Neural progenitor cell (in vitro differentiated cells): Measurements from ENCODE around the gene XPO4. TPM values are rescaled to one million over a fixed set of nuclear protein-coding genes. Genes with fewer than 3 reads are reported as not detected.

Experiments
- DNase-seq: peaks from one replicate; pipeline ENCODE4 v3.0.0-alpha.2; 2016; ENCODE audit warnings: low spot score
- H2AFZ ChIP-seq: fragments of 200-600 bp; sonication (generic); replicated peaks from 2 replicates; pipeline ENCODE4 v1.6.1; 2016; ENCODE audit warnings: antibody characterized with exemption
- H3F3A ChIP-seq: fragments of 200-600 bp; sonication (generic); 2 replicates; pipeline ENCODE4 v1.6.1; 2016; ENCODE audit warnings: antibody characterized with exemption, low read depth
- H3K27ac ChIP-seq: fragments of 200-600 bp; sonication (generic); 2 replicates; pipeline ENCODE4 v1.5.1; 2016; ENCODE audit warnings: mild to moderate bottlenecking
- H3K27me3 ChIP-seq: fragments of 200-600 bp; sonication (generic); 2 replicates; pipeline ENCODE4 v1.6.1; 2016; ENCODE audit warnings: mild to moderate bottlenecking, moderate library complexity
- H3K36me3 ChIP-seq: fragments of 200-600 bp; sonication (generic); 2 replicates; pipeline ENCODE4 v1.5.1; 2016
- H3K4me1 ChIP-seq: fragments of 200-600 bp; sonication (generic); 2 replicates; pipeline ENCODE4 v1.6.1; 2016; ENCODE audit warnings: mixed run types
- H3K4me2 ChIP-seq: fragments of 200-600 bp; sonication (generic); 2 replicates; pipeline ENCODE4 v1.6.1; 2016
- H3K4me3 ChIP-seq: fragments of 200-600 bp; sonication (generic); 2 replicates; pipeline ENCODE4 v1.5.1; 2016
- H3K79me2 ChIP-seq: fragments of 200-600 bp; sonication (generic); 2 replicates; pipeline ENCODE4 v1.6.1; 2016; ENCODE audit warnings: low read depth
- H3K9ac ChIP-seq: fragments of 200-600 bp; sonication (generic); 2 replicates; pipeline ENCODE4 v1.6.1; 2016
- H3K9me3 ChIP-seq: fragments of 200-600 bp; sonication (generic); 2 replicates; pipeline ENCODE4 v1.5.1; 2016; ENCODE audit warnings: low read depth
- H4K20me1 ChIP-seq: fragments of 200-600 bp; sonication (generic); 2 replicates; pipeline ENCODE4 v1.6.1; 2016; ENCODE audit warnings: low read depth
- H3K27ac Mint-ChIP-seq: 3 replicates; pipeline ENCODE4 v1.8.0; 2021; ENCODE audit warnings: mixed read lengths
- H3K27me3 Mint-ChIP-seq: 2 replicates; pipeline ENCODE4 v1.8.0; 2022; ENCODE audit warnings: low read depth, mild to moderate bottlenecking, inconsistent platforms, moderate library complexity, mixed read lengths; ENCODE audit not compliant: insufficient read depth
- H3K36me3 Mint-ChIP-seq: 3 replicates; pipeline ENCODE4 v1.8.0; 2021; ENCODE audit warnings: mixed read lengths
- H3K4me1 Mint-ChIP-seq: 3 replicates; pipeline ENCODE4 v1.8.0; 2021; ENCODE audit warnings: mixed read lengths
- H3K4me3 Mint-ChIP-seq: 3 replicates; pipeline ENCODE4 v1.8.0; 2021; ENCODE audit warnings: mild to moderate bottlenecking, moderate library complexity, mixed read lengths
- H3K9me3 Mint-ChIP-seq: 3 replicates; pipeline ENCODE4 v1.8.0; 2020; ENCODE audit warnings: mixed read lengths
- CTCF ChIP-seq: fragments of 200-600 bp; sonication (generic); IDR thresholded peaks from 2 replicates; pipeline ENCODE4 v1.5.1; 2017; ENCODE audit warnings: antibody characterized with exemption, mild to moderate bottlenecking
- EZH2 ChIP-seq: fragments of 200-600 bp; sonication (generic); IDR thresholded peaks from 2 replicates; pipeline ENCODE4 v1.6.1; 2017; ENCODE audit warnings: antibody characterized with exemption, mild to moderate bottlenecking, moderate library complexity
- EZH2phosphoT487 ChIP-seq: fragments of 200-600 bp; sonication (generic); IDR thresholded peaks from 2 replicates; pipeline ENCODE4 v1.6.1; 2017; ENCODE audit warnings: antibody characterized with exemption
- total RNA-seq: library from RNA; depleted of rRNA; stranded (reverse); fragments of >200 nt; gene quantifications from 2 replicates; pipeline ENCODE4 v1.2.3, GENCODE V29; 2015; ENCODE audit warnings: low replicate concordance

The XPO4 gene
- total RNA-seq, 1 donor from 2014 or later, result 44.9 TPM

GRCh38 chr13:20831933-20832332 lies 70.6 kb downstream of the XPO4 start:
- Mint-ChIP-seq H3K36me3 (peaks cover 10% of the 10 kb centered on the region), H3K27ac (no peak overlapping the region), H3K4me3 (no peak overlapping the region), H3K4me1 (peaks cover 6% of the 10 kb centered on the region), H3K9me3 (no peaks in the 10 kb centered on the region), H3K27me3 (no peaks in the 10 kb centered on the region)
- no peak for DNase-seq
- no peaks in the 10 kb centered on the region for H3K9me3 ChIP-seq
- no peak overlapping the region for H3K4me3 ChIP-seq
- H2AFZ ChIP-seq, result no peak overlapping the region
- peaks cover 11% of the 10 kb centered on the region for H3F3A ChIP-seq
- H3K36me3 ChIP-seq, result no peaks in the 10 kb centered on the region
- H3K4me2 ChIP-seq, result no peak overlapping the region
- H3K4me1 ChIP-seq, result no peaks in the 10 kb centered on the region
- no peaks in the 10 kb centered on the region for H3K27me3 ChIP-seq
- H3K9ac ChIP-seq, result no peak overlapping the region
- H3K79me2 ChIP-seq, result no peaks in the 10 kb centered on the region
- no peak for TF ChIP-seq CTCF
- H4K20me1 ChIP-seq, result peaks cover 5% of the 10 kb centered on the region
- H3K27ac ChIP-seq, result no peak overlapping the region

GRCh38 chr13:20831254-20831653 lies 71.3 kb downstream of the XPO4 start:
- Histone ChIP-seq H3K27me3 (no peaks in the 10 kb centered on the region), H3F3A (peaks cover 11% of the 10 kb centered on the region), H3K9ac (no peak overlapping the region), H3K9me3 (no peaks in the 10 kb centered on the region), H3K27ac (no peak overlapping the region), H4K20me1 (peaks cover 5% of the 10 kb centered on the region), H3K36me3 (no peaks in the 10 kb centered on the region), H3K79me2 (no peaks in the 10 kb centered on the region), H3K4me2 (no peak overlapping the region), H2AFZ (no peak overlapping the region), H3K4me1 (no peaks in the 10 kb centered on the region), H3K4me3 (no peak overlapping the region)
- no peak for DNase-seq
- TF ChIP-seq EZH2 (no peak), EZH2phosphoT487 (no peak), CTCF (no peak)
- peaks cover 6% of the 10 kb centered on the region for H3K4me1 Mint-ChIP-seq
- peaks cover 5% of the 10 kb centered on the region for H3K36me3 Mint-ChIP-seq
- H3K27ac Mint-ChIP-seq, result no peak overlapping the region
- no peaks in the 10 kb centered on the region for H3K27me3 Mint-ChIP-seq
- no peak overlapping the region for H3K4me3 Mint-ChIP-seq
- H3K9me3 Mint-ChIP-seq, result no peaks in the 10 kb centered on the region

GRCh38 chr13:20828539-20829364 lies 73.8 kb downstream of the XPO4 start:
- peaks cover 5% of the 10 kb centered on the region for H4K20me1 ChIP-seq
- Mint-ChIP-seq H3K9me3 (no peaks in the 10 kb centered on the region), H3K4me3 (no peak overlapping the region), H3K27me3 (no peaks in the 10 kb centered on the region), H3K27ac (no peak overlapping the region), H3K4me1 (peaks cover 6% of the 10 kb centered on the region), H3K36me3 (no peaks in the 10 kb centered on the region)
- no peaks in the 10 kb centered on the region for H3K27me3 ChIP-seq
- H3K4me2 ChIP-seq, result no peak overlapping the region
- no peaks in the 10 kb centered on the region for H3K36me3 ChIP-seq
- H2AFZ ChIP-seq, result no peak overlapping the region
- peak; percentile 72 for DNase-seq
- H3K4me1 ChIP-seq, result no peaks in the 10 kb centered on the region
- no peak overlapping the region for H3K27ac ChIP-seq
- H3F3A ChIP-seq, result peaks cover 11% of the 10 kb centered on the region
- no peaks in the 10 kb centered on the region for H3K79me2 ChIP-seq
- H3K9me3 ChIP-seq, result no peaks in the 10 kb centered on the region
- no peak overlapping the region for H3K9ac ChIP-seq
- TF ChIP-seq CTCF (peak; percentile 85), EZH2phosphoT487 (no peak)
- no peak overlapping the region for H3K4me3 ChIP-seq
